GM21367 (cell line): Measurements from ENCODE around the gene KIF3A.

Source experiments
- ATAC-seq: cut with Tn5 transposase; IDR thresholded peaks from one replicate; pipeline ENCODE4 v1.9.1; 2021; ENCODE audit not compliant: unreplicated experiment

KIF3A gene

GRCh38 chr5:132679166-132679565, 58.2 kb downstream of the KIF3A start:
- no peak for ATAC-seq

- no peak for ATAC-seq
Measured at GRCh38 chr5:132678735-132679134, 58.6 kb downstream of the KIF3A start.

GRCh38 chr5:132677682-132678400, 59.5 kb downstream of the KIF3A start:
- no peak for ATAC-seq

- no peak for ATAC-seq
Measured at GRCh38 chr5:132677191-132677590, 60.2 kb downstream of the KIF3A start.

- ATAC-seq = no peak
Measured at GRCh38 chr5:132675936-132676689, 61.2 kb downstream of the KIF3A start.

- ATAC-seq = peak; percentile 62
Measured at GRCh38 chr5:132674671-132675506, 62.5 kb downstream of the KIF3A start.

- ATAC-seq = no peak
Measured at GRCh38 chr5:132673939-132674630, 63.3 kb downstream of the KIF3A start, which contains the start of gene IL4. Gene IL4, plus strand, starts transcription at chr5:132673989. Its CDS starts 62 bp downstream, at chr5:132674051.

- ATAC-seq = no peak
Measured at GRCh38 chr5:132673488-132673887, 63.9 kb downstream of the KIF3A start.

- ATAC-seq = no peak
Measured at GRCh38 chr5:132671000-132671399, 66.3 kb downstream of the KIF3A start.

- ATAC-seq = no peak
Measured at GRCh38 chr5:132669966-132670882, 67.1 kb downstream of the KIF3A start.

GRCh38 chr5:132669455-132669820, 67.9 kb downstream of the KIF3A start:
- ATAC-seq = no peak

- ATAC-seq = no peak
Measured at GRCh38 chr5:132668706-132669454, 68.5 kb downstream of the KIF3A start.

GRCh38 chr5:132667761-132668705, 69.3 kb downstream of the KIF3A start:
- no peak for ATAC-seq

- no peak for ATAC-seq
Measured at GRCh38 chr5:132667309-132667708, 70.0 kb downstream of the KIF3A start.

- ATAC-seq = no peak
Measured at GRCh38 chr5:132666310-132667123, 70.8 kb downstream of the KIF3A start.

GRCh38 chr5:132665574-132666080, 71.7 kb downstream of the KIF3A start:
- no peak for ATAC-seq

GRCh38 chr5:132664696-132665209, 72.6 kb downstream of the KIF3A start:
- ATAC-seq = no peak
